ENCODE data around the gene PDE6G. TPM values are rescaled to one million over a fixed set of nuclear protein-coding genes. Genes with fewer than 3 reads are reported as not detected.

PDE6G gene
- total RNA-seq (2016; rRNA removed; fragmentation: Illumina TruSeq; extraction: Trizol) (1.0 and 1.4 TPM in 2 replicates), polyA plus RNA-seq (2011; rRNA removed) (4.9 and 6.7 TPM in 2 replicates), polyA minus RNA-seq (2011; rRNA and poly(A)+ RNA removed; ENCODE audit: low replicate concordance) (0.56 and 4.7 TPM in 2 replicates), Bru-seq, nascent RNA (percentile 31 among the genes with signal in this experiment), BruChase-seq, experiment 1, labeled RNA remaining after a 6-hour chase (percentile 30 among the genes with signal in this experiment), BruChase-seq, experiment 2, labeled RNA remaining after a 2-hour chase (percentile 22 among the genes with signal in this experiment)
- 0.44 and 1.4 TPM in 2 replicates for total RNA-seq (2016; cell fraction: cytosol; rRNA removed; fragmentation: Illumina TruSeq; extraction: Trizol; ENCODE audit: low read depth)
- total RNA-seq (2016; cell fraction: insoluble cytoplasmic fraction; rRNA removed; fragmentation: Illumina TruSeq; extraction: Trizol), result 0.83 and 1.7 TPM in 2 replicates
- total RNA-seq (2016; cell fraction: membrane; rRNA removed; fragmentation: Illumina TruSeq; extraction: Trizol), result 1.2 and 1.4 TPM in 2 replicates
- 1.0 TPM in 1 of 2 replicates, not detected in the other for total RNA-seq (2016; cell fraction: nucleus; rRNA removed; fragmentation: Illumina TruSeq; extraction: Trizol)
- polyA plus RNA-seq (2011; cell fraction: cytosol; rRNA removed), result 4.9 and 5.2 TPM in 2 replicates
- polyA plus RNA-seq (2011; cell fraction: nucleus; rRNA removed), result 1.3 and 2.0 TPM in 2 replicates
- polyA plus RNA-seq (2012), result 1.8 and 3.1 TPM in 2 replicates
- 1.1 and 1.3 TPM in 2 replicates for polyA plus RNA-seq (2016; cell fraction: cytosol; fragmentation: Illumina TruSeq; extraction: Trizol; ENCODE audit: low read depth)
- 1.9 and 2.0 TPM in 2 replicates for polyA plus RNA-seq (2016; cell fraction: insoluble cytoplasmic fraction; fragmentation: Illumina TruSeq; extraction: Trizol; ENCODE audit: low read depth)
- 1.1 TPM in 2 replicates for polyA plus RNA-seq (2016; cell fraction: membrane; fragmentation: Illumina TruSeq; extraction: Trizol; ENCODE audit: low read depth)
- 0.57 and 1.6 TPM in 2 replicates for polyA plus RNA-seq (2016; cell fraction: nucleus; fragmentation: Illumina TruSeq; extraction: Trizol; ENCODE audit: insufficient read depth, low read depth)
- 0.79 TPM in 1 of 2 replicates, not detected in the other for polyA minus RNA-seq (2011; cell fraction: cytosol; rRNA and poly(A)+ RNA removed)
- polyA minus RNA-seq (2011; cell fraction: nucleus; rRNA and poly(A)+ RNA removed), result 0.26 TPM in 1 of 2 replicates, not detected in the other
- long read RNA-seq, experiment 1, partial matches to known transcripts, result 0 of 3 reads
- long read RNA-seq, experiment 1, other reads (novel, unspliced or antisense), result 0 of 3 reads
- long read RNA-seq, experiment 2, partial matches to known transcripts, result 1 of 2 reads
- long read RNA-seq, experiment 2, other reads (novel, unspliced or antisense), result 0 of 2 reads

- no TSS peak for BruUV-seq (replicated peaks)
- H3K4me3 ChIP-seq (replicated peaks in 1 of 3; ENCODE audit: insufficient read depth in 1 of 3, low read depth in 2 of 3, low read length in 3 of 3), result peak within 1 kb of the TSS in 1 of 3 experiments; percentile 45; a peak in 1 of 6 replicates
- no peaks in the 10 kb centered on the region for H3K79me2 ChIP-seq (ENCODE audit: insufficient read depth, low read length)
- H3K9me3 ChIP-seq (ENCODE audit: low read length), result no peaks in the 10 kb centered on the region
- no peaks in the 10 kb centered on the region for H3K36me3 ChIP-seq (replicated peaks in 1 of 2; ENCODE audit: control insufficient read depth in 1 of 2, insufficient read depth in 2 of 2, low read length in 2 of 2)
- intact Hi-C loops (cut with micrococcal nuclease; ENCODE audit: unreplicated experiment) (no loop called here), in situ Hi-C loops (cut with HindIII; ENCODE audit: extremely low pct_ligation_motif_present, low pct_unique_long_range_greater_than_20kb) (no loop called here)
- no peak for FAIRE-seq
- DNase-seq (ENCODE audit: low spot score), result no peak
- POLR2A ChIA-PET, result interaction anchor here (0.6 to 2.1 kb wide), 5 partner anchors 9 to 71 kb away, joined by 3 to 15 read pairs (median 6); partner anchors contain the start of genes CCDC137 and OXLD1
- 49% methylated on average over 5 of the region's 15 CpGs for WGBS (ENCODE audit: low lambda C conversion rate)
- peaks cover 77% of the 10 kb centered on the region for H3K4me1 ChIP-seq (ENCODE audit: insufficient read depth, low read length)
- no peak for ATAC-seq
- H3K4me2 ChIP-seq (ENCODE audit: low read depth, low read length), result peak within 1 kb of the TSS; percentile 45
- H2AFZ ChIP-seq (ENCODE audit: low read length), result no peak within 1 kb of the TSS
- H3K9ac ChIP-seq (ENCODE audit: insufficient read depth, low read depth, low read length), result peak within 1 kb of the TSS; percentile 38; the same call in 1 of the 2 replicates
- no peak within 1 kb of the TSS for H3K27ac ChIP-seq (ENCODE audit: extremely low read length, insufficient read depth, low read length)
- 0 out of 2 replicates have a peak, but pooled peaks have one; percentile 9 for TF ChIP-seq ZNF891 (CRISPR knock-in tag; IDR thresholded peaks at IDR 0.05)
- 0 out of 2 replicates have a peak, but pooled peaks have one; percentile 1 for TF ChIP-seq KDM5B (CRISPR knock-in tag; IDR thresholded peaks at IDR 0.05; ENCODE audit: borderline replicate concordance)
- no peak for TF ChIP-seq ZKSCAN8 (CRISPR knock-in tag; IDR thresholded peaks at IDR 0.05; ENCODE audit: borderline replicate concordance)
- 0 out of 2 replicates have a peak, but pooled peaks have one; percentile 31 for TF ChIP-seq ZNF296 (CRISPR knock-in tag; conservative IDR thresholded peaks at IDR 0.05)
- peak; percentile 6; the same call in 1 of the 2 replicates for TF ChIP-seq ZNF605 (CRISPR knock-in tag; IDR thresholded peaks at IDR 0.05)
- 0 out of 2 replicates have a peak, but pooled peaks have one; percentile 42 for TF ChIP-seq ZNF225 (CRISPR knock-in tag; IDR thresholded peaks at IDR 0.05)
- CTCF ChIA-PET (ENCODE audit: low intra/inter-chr PET ratio, low total read pairs), result no interaction called here
- H3K27me3 ChIP-seq (ENCODE audit: control insufficient read depth in 1 of 2, insufficient read depth in 2 of 2, low read length in 2 of 2), result peaks cover 0 to 17% of the 10 kb centered on the region in 2 experiments; a peak in 3 of 5 replicates
- no peaks in the 10 kb centered on the region for H4K20me1 ChIP-seq (ENCODE audit: insufficient read depth, low read length)
These were observed at the start of gene PDE6G for GRCh38 chr17:81656118-81656743. PDE6G (minus strand) TSS chr17:81656542; CDS start chr17:81653305, 3,237 bp downstream.
